ENCODE results near the gene FKBP9.
A peak's percentile ranks its signal among the peaks of the same experiment; 100 is the strongest.
"Not testable (repeated sequence)": the region's sequence is repeated elsewhere in the genome, so short reads cannot be mapped to it uniquely, and the experiment has no call there.

Gene FKBP9

GRCh38 chr7:32957326-32958045 lies at the start of gene FKBP9:
Gene FKBP9 (plus strand): TSS chr7:32957440. CDS start chr7:32957574, 134 bp downstream.
- DNase-seq: no peak

- DNase-seq: no peak
Measured at GRCh38 chr7:32910195-32910594, 47.0 kb upstream of the FKBP9 start.

GRCh38 chr7:32914184-32914583 lies 43.1 kb upstream of the FKBP9 start:
- DNase-seq: no peak

- no peak for DNase-seq
Measured at GRCh38 chr7:32915041-32915536, 42.2 kb upstream of the FKBP9 start.

- DNase-seq: no peak
Measured at GRCh38 chr7:32916006-32916405, 41.2 kb upstream of the FKBP9 start.

- not testable (repeated sequence) for DNase-seq
Measured at GRCh38 chr7:32916994-32917393, 40.2 kb upstream of the FKBP9 start.

GRCh38 chr7:32921896-32922295 lies 35.3 kb upstream of the FKBP9 start:
- DNase-seq: no peak

- no peak for DNase-seq
Measured at GRCh38 chr7:32928785-32929298, 28.4 kb upstream of the FKBP9 start.

GRCh38 chr7:32929430-32930143 lies 27.7 kb upstream of the FKBP9 start:
- no peak for DNase-seq

GRCh38 chr7:32930378-32930777 lies 26.9 kb upstream of the FKBP9 start:
- DNase-seq: no peak

- no peak for DNase-seq
Measured at GRCh38 chr7:32935558-32935957, 21.7 kb upstream of the FKBP9 start.

- no peak for DNase-seq
Measured at GRCh38 chr7:32936689-32937088, 20.6 kb upstream of the FKBP9 start.

- no peak for DNase-seq
Measured at GRCh38 chr7:32937344-32938174, 19.7 kb upstream of the FKBP9 start.

- no peak for DNase-seq
Measured at GRCh38 chr7:32941181-32941580, 16.1 kb upstream of the FKBP9 start.

- no peak for DNase-seq
Measured at GRCh38 chr7:32941681-32942414, 15.4 kb upstream of the FKBP9 start.

GRCh38 chr7:32942415-32943251 lies 14.6 kb upstream of the FKBP9 start:
- DNase-seq: peak; percentile 66

- no peak for DNase-seq
Measured at GRCh38 chr7:32943252-32944030, 13.8 kb upstream of the FKBP9 start.

- DNase-seq: no peak
Measured at GRCh38 chr7:32947420-32947983, 9.7 kb upstream of the FKBP9 start.

GRCh38 chr7:32948202-32948601 lies 9.0 kb upstream of the FKBP9 start:
- no peak for DNase-seq

- DNase-seq: no peak
Measured at GRCh38 chr7:32952876-32953275, 4.4 kb upstream of the FKBP9 start.
